ENCODE measurements around the gene ARMC3.

DNA sequence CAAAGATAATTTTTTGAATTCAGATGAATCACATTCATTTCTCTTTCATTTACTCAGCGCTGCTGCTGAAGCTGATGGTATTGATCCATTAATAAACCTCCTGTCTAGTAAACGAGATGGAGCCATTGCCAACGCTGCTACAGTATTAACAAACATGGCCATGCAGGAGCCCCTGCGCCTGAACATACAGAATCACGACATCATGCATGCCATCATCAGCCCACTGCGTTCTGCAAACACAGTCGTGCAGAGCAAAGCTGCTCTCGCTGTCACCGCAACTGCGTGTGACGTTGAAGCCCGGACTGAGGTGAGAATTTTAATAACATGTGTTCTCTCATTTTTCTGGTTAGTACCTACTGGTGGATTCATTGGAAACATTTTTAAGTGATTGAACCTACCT is 70.2 kb downstream of the ARMC3 start:
- TF ChIP-seq, protein P1, sequence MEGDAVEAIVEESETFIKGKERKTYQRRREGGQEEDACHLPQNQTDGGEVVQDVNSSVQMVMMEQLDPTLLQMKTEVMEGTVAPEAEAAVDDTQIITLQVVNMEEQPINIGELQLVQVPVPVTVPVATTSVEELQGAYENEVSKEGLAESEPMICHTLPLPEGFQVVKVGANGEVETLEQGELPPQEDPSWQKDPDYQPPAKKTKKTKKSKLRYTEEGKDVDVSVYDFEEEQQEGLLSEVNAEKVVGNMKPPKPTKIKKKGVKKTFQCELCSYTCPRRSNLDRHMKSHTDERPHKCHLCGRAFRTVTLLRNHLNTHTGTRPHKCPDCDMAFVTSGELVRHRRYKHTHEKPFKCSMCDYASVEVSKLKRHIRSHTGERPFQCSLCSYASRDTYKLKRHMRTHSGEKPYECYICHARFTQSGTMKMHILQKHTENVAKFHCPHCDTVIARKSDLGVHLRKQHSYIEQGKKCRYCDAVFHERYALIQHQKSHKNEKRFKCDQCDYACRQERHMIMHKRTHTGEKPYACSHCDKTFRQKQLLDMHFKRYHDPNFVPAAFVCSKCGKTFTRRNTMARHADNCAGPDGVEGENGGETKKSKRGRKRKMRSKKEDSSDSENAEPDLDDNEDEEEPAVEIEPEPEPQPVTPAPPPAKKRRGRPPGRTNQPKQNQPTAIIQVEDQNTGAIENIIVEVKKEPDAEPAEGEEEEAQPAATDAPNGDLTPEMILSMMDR (IDR thresholded peaks at IDR 0.05) = no peak
- TF ChIP-seq POLR2A (IDR thresholded peaks at IDR 0.05) = no peak

All from lower leg skin (tissue), 3 donors.